Measurements from ENCODE around the gene CRIM1.

DNA sequence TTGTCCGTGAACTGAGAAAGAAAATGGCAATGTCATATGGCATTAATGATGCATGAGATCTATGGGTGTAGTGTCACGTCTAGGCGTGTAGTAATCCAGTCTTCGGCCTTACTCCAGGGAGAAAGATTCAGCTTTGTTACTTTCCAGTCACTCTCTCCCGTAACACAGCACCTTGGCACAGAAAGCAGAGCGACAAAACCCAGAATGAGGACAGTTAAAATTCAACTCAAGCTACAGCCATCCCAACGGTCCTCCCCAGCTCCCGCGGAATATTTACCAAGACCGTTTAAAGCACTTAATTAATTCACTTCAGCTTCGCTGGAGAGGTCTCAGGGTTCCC, 797 bp upstream of the CRIM1 start:
- TF ChIP-seq, protein P1, sequence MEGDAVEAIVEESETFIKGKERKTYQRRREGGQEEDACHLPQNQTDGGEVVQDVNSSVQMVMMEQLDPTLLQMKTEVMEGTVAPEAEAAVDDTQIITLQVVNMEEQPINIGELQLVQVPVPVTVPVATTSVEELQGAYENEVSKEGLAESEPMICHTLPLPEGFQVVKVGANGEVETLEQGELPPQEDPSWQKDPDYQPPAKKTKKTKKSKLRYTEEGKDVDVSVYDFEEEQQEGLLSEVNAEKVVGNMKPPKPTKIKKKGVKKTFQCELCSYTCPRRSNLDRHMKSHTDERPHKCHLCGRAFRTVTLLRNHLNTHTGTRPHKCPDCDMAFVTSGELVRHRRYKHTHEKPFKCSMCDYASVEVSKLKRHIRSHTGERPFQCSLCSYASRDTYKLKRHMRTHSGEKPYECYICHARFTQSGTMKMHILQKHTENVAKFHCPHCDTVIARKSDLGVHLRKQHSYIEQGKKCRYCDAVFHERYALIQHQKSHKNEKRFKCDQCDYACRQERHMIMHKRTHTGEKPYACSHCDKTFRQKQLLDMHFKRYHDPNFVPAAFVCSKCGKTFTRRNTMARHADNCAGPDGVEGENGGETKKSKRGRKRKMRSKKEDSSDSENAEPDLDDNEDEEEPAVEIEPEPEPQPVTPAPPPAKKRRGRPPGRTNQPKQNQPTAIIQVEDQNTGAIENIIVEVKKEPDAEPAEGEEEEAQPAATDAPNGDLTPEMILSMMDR (IDR thresholded peaks at IDR 0.05): no peak
- no peak for TF ChIP-seq ZFX (IDR thresholded peaks at IDR 0.05; ENCODE audit: borderline replicate concordance)

Data from 22Rv1 (cell line).